ENCODE data around the gene TBC1D16.
"Not testable (repeated sequence)": the region's sequence is repeated elsewhere in the genome, so short reads cannot be mapped to it uniquely, and the experiment has no call there.

The TBC1D16 gene

GRCh38 chr17:80002690-80003490 is 32.8 kb downstream of the TBC1D16 start:
- no peak for DNase-seq

GRCh38 chr17:80002070-80002641 is 33.5 kb downstream of the TBC1D16 start:
- DNase-seq: no peak

- DNase-seq: no peak
Measured at GRCh38 chr17:80000981-80001775, 34.5 kb downstream of the TBC1D16 start.

DNA sequence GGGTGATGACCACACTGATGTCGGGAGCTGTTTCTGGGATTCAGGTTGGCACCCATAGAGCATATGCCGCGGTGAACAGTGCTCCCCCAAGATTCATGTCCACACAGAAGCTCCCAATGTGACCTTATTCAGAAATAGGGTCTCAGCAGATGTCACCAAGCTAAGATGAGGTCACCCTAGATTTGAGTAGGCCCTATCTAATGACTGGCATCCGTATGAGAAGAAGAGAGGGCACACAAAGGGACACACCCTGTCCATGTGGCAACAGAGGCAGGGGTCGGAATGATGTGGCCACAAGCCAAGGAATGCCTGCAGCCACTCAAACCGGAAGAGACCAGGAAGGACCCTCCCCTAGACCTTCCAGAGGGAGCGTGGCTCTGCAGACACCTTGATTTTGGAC is 35.5 kb downstream of the TBC1D16 start:
- DNase-seq: no peak

DNA sequence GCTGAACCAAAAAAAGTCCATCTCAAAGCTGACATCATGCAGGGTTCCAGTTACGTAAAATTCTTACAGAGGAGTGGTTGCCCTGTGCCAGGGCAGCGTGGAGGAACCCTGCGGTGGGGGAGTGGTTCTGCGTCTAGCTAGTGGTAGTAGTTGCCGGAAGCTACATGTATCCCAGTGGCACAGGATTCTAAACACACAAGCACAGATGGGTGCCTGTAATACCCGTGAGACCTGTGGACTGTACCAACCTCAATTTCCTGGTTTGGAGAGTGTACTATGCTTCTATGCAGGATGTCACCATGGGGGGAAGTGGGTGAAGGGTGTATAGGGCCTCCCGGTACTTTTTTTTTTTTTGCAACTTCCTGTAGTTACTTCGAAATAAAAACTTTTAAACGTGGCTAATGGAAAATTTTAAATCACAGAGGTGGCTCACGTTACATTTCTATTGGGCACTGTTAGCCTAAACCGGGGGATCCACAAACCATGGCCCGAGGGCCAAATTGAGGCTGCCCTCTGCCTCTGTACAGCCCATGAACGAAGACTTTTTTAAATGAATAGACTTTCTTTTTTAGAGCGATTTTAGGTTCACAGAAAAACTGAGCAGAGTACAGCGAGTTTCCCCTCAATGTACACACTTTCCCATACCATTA is 38.5 kb downstream of the TBC1D16 start:
- no peak for DNase-seq

- no peak for DNase-seq
Measured at GRCh38 chr17:79996291-79996690, 39.4 kb downstream of the TBC1D16 start.

GRCh38 chr17:79995696-79996095 is 40.0 kb downstream of the TBC1D16 start:
- no peak for DNase-seq

DNA sequence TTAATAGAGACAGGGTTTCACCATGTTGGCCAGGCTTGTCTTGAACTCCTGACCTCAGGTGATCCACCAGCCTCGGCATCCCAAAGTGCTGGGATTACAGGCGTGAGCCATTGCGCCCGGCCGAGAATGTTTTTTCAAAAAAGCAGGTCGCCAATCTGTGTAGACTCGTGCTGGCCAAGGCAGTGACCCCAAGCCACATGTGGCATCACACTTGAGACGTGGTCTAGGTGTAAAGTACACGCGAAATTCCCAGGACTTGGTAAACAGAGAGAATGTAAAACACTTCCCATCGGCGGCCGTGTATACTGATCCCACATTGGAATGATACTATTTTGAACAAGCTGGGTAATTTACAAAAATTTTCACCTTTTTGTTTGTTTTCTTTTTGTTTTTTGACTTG is 41.1 kb downstream of the TBC1D16 start:
- DNase-seq: no peak

- not testable (repeated sequence) for DNase-seq
Measured at GRCh38 chr17:79994228-79994569, 41.5 kb downstream of the TBC1D16 start.

DNA sequence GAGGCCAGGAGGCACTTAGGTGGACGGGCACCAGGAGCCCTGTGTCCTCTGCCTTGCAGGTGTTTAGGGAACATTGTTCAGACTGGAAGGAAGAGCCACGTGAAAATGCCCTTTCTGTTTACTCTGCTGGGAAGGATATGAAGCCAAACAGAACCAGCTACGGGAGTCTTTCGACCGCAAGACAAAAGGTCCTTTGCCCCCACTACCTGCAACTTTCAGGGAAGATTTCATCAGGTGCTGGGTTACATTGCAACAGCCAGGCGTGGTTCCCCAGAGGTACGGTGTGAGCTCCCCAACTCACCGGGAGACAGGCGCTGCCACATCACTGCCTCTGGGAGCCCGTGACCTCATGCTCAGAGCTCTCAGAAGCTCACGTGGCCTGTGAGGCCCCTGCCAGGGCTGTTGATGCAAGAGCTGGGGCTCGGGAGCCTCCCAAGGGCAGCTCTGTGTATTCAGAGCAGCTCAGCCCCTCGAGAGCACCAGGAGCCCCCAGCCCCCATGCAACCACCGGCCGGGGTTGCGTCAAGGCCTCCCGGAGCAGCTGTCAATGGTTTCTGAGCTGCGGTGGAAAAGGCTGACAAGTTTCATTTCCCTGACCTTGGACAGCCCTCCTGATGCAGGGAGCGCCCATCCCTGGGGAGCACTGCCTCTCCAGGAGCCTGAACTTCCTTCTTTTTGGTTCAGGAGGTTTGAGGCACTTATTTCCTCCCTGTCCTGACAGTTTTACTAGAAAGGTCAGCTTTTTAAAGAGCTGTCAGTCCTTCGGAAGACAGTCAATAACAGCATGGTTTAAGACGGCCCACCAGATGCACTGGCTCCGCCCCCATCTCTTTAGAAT is 42.1 kb downstream of the TBC1D16 start:
- DNase-seq: no peak

- no peak for DNase-seq
Measured at GRCh38 chr17:79992649-79993389, 42.9 kb downstream of the TBC1D16 start.

GRCh38 chr17:79991924-79992648 is 43.6 kb downstream of the TBC1D16 start:
- DNase-seq: no peak

- no peak for DNase-seq
Measured at GRCh38 chr17:79991140-79991923, 44.3 kb downstream of the TBC1D16 start.

- DNase-seq: no peak
Measured at GRCh38 chr17:79990704-79991103, 45.0 kb downstream of the TBC1D16 start.

GRCh38 chr17:79990051-79990592 is 45.5 kb downstream of the TBC1D16 start:
- no peak for DNase-seq

- no peak for DNase-seq
Measured at GRCh38 chr17:79989106-79989835, 46.4 kb downstream of the TBC1D16 start.

DNA sequence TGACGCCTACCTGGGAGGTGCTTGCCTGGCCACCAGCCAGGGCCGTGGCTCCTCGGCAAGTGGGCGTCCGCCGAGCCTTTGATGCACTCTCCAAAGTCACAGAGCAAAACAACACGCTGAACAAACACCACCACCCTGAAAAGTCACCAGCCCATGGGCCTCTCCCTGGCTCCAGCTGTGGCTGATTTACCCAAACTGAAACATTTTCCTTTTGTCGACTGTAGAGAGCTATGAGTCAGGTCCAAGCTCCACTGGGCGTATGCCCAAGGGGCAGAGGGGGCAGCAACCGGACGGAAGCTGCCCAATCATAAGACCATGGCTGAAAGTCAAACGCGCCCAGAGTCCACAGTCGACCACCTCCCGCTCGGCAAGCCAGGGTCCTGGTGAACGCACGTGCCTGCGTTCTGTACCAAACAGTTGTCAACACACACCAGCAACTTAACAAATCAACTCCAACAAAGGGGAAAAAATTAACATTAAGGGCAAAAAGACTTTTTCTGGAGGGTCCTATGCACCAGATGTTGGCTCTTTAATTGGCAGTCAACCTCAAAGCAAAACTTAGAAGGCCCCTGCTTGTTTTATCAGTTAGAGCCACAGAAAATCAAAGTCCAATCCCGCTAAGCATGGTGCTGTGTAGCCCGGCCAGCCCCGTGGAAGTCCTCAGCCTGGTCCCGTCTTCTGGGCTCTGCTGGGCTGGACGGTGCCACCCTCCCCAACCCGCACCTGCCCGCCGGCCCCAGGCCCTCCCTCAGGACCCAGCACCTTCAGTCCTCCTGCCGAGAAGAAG is 47.3 kb downstream of the TBC1D16 start:
- DNase-seq: no peak

GRCh38 chr17:79987935-79988184 is 47.8 kb downstream of the TBC1D16 start:
- no peak for DNase-seq

All from cortex of kidney (tissue), 1 donor.